ENCODE data around the gene C9orf153.

The C9orf153 gene

DNA sequence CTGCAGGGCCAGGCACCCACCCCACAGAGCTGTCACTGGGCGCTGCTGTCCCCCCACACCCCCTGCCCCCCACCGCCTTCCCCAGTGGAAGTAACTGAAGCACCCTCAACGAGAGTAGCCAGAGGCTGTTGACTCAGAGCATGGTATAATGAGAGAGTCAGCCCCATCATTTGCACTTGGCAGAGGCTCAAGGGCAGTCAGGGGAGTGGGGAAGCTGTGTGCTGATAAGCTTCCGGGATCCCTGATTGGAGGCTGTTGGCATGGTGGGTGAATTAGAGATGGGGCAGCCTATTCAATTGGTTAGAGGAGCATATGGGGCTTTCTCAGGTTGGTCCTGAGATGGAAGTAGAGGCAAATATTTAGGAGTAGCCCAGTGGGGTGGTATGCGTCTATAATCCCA is 83.0 kb downstream of the C9orf153 start:
- ChIA-PET CTCF (no interaction called here), POLR2A (no interaction called here)
- no peak for DNase-seq (ENCODE audit: extremely low spot score)
- TF ChIP-seq ARNT (IDR thresholded peaks at IDR 0.05) = no peak
- no peak for TF ChIP-seq ZNF384 (IDR thresholded peaks at IDR 0.05)
- TF ChIP-seq, protein P1, sequence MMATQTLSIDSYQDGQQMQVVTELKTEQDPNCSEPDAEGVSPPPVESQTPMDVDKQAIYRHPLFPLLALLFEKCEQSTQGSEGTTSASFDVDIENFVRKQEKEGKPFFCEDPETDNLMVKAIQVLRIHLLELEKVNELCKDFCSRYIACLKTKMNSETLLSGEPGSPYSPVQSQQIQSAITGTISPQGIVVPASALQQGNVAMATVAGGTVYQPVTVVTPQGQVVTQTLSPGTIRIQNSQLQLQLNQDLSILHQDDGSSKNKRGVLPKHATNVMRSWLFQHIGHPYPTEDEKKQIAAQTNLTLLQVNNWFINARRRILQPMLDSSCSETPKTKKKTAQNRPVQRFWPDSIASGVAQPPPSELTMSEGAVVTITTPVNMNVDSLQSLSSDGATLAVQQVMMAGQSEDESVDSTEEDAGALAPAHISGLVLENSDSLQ (IDR thresholded peaks at IDR 0.05) = no peak
- TF ChIP-seq L3MBTL2 (conservative IDR thresholded peaks at IDR 0.05) = no peak
- TF ChIP-seq FOXA1 (IDR thresholded peaks at IDR 0.05) = no peak
- TF ChIP-seq BHLHE40 (IDR thresholded peaks at IDR 0.05; ENCODE audit: borderline replicate concordance) = no peak
- no peak for TF ChIP-seq SP1 (IDR thresholded peaks at IDR 0.05)
- no peak for TF ChIP-seq TARDBP (IDR thresholded peaks at IDR 0.05)
- TF ChIP-seq LEF1 (IDR thresholded peaks at IDR 0.05; ENCODE audit: borderline replicate concordance) = no peak

DNA sequence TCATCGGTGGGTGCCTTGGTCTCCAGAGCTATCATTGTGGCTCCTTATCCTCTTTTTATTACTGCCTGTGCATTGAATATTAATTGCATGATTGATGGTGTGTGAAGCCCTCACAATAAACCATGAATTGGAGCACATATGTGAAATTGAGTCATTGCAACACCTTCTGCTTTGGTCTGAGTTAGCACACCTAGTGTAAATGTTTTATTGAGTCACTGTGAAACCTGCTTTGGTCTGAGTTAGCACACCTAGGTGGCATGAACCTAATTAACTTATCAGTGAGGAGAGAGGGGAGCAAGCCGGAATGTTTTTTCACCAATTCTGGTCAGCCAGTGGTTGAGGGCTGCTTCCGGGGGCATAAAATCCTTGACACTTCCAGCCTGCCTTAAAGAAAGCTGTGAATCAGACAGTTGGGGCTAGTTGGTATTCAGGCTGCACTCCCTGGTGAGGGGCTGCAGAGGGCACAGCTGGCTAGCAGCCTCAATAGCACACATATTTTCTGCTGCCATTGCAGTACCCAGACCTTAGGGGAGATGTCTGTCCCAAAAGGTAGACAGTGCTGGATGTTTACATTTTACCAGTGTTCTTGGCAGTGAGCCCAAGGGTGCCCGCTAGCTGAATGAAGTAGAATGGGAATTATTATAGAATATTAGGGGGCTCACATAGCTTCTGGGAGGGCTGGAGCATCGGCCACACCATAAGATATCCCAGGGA is 83.6 kb downstream of the C9orf153 start:
- TF ChIP-seq SP1 (IDR thresholded peaks at IDR 0.05) (no peak), FOXA1 (IDR thresholded peaks at IDR 0.05) (no peak), HDGF (IDR thresholded peaks at IDR 0.05; ENCODE audit: borderline replicate concordance) (no peak), L3MBTL2 (conservative IDR thresholded peaks at IDR 0.05) (no peak), FOXK2 (IDR thresholded peaks at IDR 0.05) (no peak), ELF4 (IDR thresholded peaks at IDR 0.05) (no peak), BHLHE40 (IDR thresholded peaks at IDR 0.05; ENCODE audit: borderline replicate concordance) (no peak), ARNT (IDR thresholded peaks at IDR 0.05) (no peak), TARDBP (IDR thresholded peaks at IDR 0.05) (no peak), NFRKB (IDR thresholded peaks at IDR 0.05) (no peak)
- TF ChIP-seq, protein P1 (IDR thresholded peaks at IDR 0.05) = no peak
- ChIA-PET POLR2A (no interaction called here), CTCF (no interaction called here)
- DNase-seq (ENCODE audit: extremely low spot score) = no peak

DNA sequence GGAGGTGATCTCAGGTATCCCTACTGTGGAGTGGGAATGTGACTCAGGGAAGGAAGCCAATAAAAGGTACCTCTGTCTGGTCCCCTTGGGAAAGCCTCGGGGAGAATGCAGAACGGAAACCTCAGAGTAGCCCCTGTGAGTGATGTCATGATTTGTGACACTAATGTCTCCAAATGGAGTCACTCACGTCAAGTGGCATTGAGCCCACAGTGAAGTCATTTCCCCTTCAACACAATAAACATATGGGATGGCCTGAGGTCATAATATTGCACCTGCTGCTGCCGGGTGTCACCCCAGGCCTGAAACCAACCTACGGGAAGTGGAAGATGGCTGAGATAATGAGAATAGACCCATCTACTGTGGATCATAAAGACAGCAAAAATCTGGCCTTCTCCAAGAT is 84.2 kb downstream of the C9orf153 start:
- no peak for DNase-seq (ENCODE audit: extremely low spot score)
- ChIA-PET POLR2A (no interaction called here), CTCF (no interaction called here)
- TF ChIP-seq ARNT (IDR thresholded peaks at IDR 0.05) (no peak), HDGF (IDR thresholded peaks at IDR 0.05; ENCODE audit: borderline replicate concordance) (no peak), SUZ12 (IDR thresholded peaks at IDR 0.05) (no peak), FOXA1 (IDR thresholded peaks at IDR 0.05) (no peak), BHLHE40 (IDR thresholded peaks at IDR 0.05; ENCODE audit: borderline replicate concordance) (no peak), L3MBTL2 (conservative IDR thresholded peaks at IDR 0.05) (no peak), ELF4 (IDR thresholded peaks at IDR 0.05) (no peak), LEF1 (IDR thresholded peaks at IDR 0.05; ENCODE audit: borderline replicate concordance) (no peak), FOXM1 (IDR thresholded peaks at IDR 0.05; ENCODE audit: borderline replicate concordance) (no peak), SP1 (IDR thresholded peaks at IDR 0.05) (no peak), NFRKB (IDR thresholded peaks at IDR 0.05) (no peak), ZNF384 (IDR thresholded peaks at IDR 0.05) (no peak), FOXK2 (IDR thresholded peaks at IDR 0.05) (no peak)
